KBM-7 (cell line): ENCODE data around the gene ULK2.
A peak's percentile ranks its signal among the peaks of the same experiment; 100 is the strongest.
"Not testable (repeated sequence)": the region's sequence is repeated elsewhere in the genome, so short reads cannot be mapped to it uniquely, and the experiment has no call there.

Source experiments
- DNase-seq: peaks from one replicate; pipeline ENCODE4 v3.0.0-alpha.2; 2015
- in situ Hi-C: fragments of 300-500 bp; cut with MboI; formaldehyde crosslinking; loops from 2 replicates; pipeline ENCODE4 v1.14.3; 2020; ENCODE audit warnings: low sequenced_read_pairs, low pct_unique_long_range_greater_than_20kb, mixed read lengths

The ULK2 gene

DNA sequence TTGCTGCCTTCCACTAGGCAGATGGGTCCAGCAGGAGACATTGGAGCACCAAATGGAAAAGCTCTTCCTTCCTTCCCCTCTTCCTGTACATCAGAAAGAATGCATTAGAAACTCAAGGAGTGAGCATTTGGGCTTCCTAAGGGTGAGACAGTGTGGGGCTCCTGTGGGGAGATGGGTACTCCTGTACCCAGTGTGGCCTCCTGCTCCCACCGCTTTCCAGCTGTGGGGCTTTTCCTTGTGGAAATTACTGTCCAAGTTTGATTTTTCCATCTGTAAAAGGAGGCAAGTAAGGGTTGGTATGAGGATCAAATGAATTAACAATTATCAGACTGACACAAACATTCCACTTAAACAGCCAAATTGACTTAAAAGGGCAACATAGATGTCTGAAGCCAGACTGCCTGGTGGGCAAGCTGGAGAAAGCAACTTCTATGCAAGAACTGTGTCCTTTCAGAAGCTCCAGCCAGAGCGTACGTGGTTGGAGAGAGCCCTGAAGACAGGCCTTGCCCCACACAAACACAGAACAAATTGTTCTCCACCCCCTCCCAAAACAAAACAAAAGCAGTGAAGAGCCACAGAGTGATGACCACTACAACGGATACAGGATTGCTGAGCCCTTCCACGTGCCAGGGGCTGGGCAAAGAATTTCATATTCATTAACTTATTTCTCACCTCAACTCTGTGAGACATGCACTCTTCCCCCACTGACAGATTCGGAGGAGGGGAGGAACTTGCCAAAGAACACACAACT is 96.6 kb downstream of the ULK2 start:
- DNase-seq = no peak
- in situ Hi-C loops = no loop called here

DNA sequence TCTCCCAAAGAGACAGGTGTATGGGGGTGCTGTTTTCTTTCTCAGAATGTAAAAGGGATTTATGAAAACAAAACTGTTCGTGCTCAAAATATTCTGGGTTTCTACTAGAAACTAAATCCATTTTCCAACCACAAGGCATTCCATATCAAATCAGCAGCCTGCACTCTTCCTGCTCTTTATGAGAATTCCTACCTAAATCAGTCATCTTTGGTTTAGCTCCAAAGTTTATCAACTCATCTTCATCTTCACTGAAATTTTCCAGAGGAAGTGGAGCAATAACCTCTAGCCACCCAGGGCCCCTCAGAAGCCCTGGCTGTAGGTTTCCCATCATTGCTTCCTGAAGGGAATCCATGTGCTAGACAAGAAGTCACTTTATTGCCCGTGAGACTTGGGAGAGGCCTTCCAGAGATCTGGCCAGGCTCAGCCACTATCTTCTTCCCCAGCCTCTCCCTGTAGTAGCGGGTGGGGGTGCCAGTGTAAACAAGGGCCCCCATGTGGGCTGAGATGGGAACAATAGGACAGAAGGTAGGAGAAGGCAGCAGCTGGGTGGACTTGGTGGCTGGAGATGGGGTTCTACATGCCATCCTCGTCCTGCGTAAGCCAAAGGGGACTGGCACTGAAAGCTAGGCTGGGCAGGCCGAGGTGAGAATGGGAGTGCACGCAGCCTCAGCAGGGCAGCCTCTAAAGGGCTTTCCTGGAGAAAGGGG is 97.6 kb downstream of the ULK2 start:
- in situ Hi-C loops = no loop called here
- no peak for DNase-seq

GRCh38 chr17:19768046-19768782 is 99.5 kb downstream of the ULK2 start:
- in situ Hi-C loops = no loop called here
- peak; percentile 27 for DNase-seq

GRCh38 chr17:19766421-19767270 is 101.1 kb downstream of the ULK2 start:
- peak; percentile 61 for DNase-seq
- in situ Hi-C loops = no loop called here

- in situ Hi-C loops = no loop called here
- DNase-seq = no peak
These were observed 101.7 kb downstream of the ULK2 start for GRCh38 chr17:19766016-19766415.

- in situ Hi-C loops, DNase-seq: not testable (repeated sequence)
These were observed 103.7 kb downstream of the ULK2 start for GRCh38 chr17:19763991-19764390.

DNA sequence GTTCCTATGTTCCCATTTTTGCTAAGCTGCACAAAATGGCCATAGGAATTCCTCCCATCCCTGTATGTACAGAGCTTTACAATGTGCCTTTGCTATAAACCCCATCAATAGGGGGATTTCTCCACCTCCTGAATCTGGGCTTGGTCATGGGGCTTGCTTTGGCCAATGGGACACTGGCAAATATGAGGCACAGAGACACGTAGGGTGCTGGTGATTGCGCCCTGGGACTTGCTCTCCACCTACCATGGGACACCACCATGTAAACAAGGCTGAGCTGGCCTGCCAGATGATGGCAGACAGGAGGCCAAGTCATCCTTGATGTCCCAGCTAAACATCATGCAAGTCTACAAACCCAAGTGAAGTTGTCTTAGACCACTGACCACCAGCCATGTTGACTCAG is 104.3 kb downstream of the ULK2 start:
- DNase-seq = no peak
- in situ Hi-C loops = no loop called here

- in situ Hi-C loops = no loop called here
- peak; percentile 69 for DNase-seq
These were observed 105.2 kb downstream of the ULK2 start for GRCh38 chr17:19762515-19762961.

- in situ Hi-C loops = no loop called here
These were observed 107.0 kb downstream of the ULK2 start for GRCh38 chr17:19760746-19761145.

DNA sequence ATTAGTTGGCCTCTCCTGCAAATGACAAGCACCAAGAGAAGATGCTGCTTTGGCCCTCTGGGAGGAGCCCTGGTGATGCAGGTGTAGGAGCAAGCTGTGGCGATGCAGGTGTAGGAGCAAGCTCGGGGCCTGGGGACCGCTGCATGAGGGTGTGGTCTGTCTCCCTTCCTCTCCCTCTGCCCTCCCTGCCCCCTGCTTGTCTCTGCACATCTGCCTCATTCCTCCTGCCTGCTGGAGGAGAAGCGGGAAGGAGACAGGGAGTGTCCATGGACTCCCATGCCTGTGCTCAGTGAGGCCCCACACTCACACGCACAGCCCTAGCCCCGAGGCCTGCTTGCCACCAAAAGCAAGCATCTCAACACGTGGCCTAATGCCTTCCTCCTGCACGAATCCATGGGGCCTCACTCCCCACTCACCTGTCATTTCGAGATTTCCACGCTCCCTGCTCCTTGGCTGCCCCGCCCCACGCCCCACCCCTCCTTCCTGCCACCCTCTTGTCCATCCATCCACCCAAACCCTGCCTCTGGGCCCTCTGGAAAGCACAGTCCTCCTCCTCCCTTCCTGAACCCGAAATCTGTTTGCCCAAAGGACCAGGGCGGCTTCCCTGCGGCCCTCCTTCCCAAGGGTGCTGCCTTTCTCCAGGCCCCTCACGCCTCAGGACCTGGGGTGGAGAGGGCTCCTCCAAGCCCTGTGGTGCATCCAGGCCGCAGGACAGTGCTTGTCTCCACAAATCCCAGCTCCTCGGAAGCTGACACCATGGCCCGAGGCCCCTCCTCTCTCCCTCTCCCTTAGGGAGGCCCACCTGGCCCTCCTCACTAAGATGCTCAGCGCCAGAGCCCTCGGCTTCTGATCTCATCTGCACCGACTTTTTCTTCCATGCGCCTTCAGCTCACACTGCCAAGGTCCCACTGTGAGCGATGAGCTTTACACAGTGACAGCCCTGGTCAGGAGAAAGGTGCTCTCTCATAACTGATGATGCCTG is 107.9 kb downstream of the ULK2 start:
- no peak for DNase-seq
- in situ Hi-C loops = no loop called here

More at GRCh38 chr17:19760746-19761145, 107.0 kb downstream of the ULK2 start:
- peak; percentile 11 for DNase-seq

- in situ Hi-C loops = no loop called here
- no peak for DNase-seq
These were observed 110.1 kb downstream of the ULK2 start for GRCh38 chr17:19757536-19758180.

DNA sequence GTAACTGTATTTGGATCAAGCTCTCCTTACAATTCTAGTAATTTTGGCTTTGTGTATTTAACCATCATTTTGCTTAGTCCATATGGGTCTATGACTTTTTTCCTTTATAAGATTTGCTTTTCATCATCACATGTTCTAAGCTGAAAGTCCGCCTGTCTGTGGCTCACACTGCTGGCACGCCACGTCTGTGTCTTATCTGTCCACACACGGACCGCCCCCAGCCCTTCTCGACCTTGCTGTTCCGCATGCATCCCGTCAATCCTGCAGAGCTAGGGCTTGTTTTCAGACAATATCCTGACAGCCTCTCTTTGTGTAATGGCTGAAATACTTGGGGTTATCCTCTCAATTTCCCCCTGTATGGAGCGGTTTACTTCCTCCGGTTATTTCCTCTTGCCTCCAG is 111.2 kb downstream of the ULK2 start:
- in situ Hi-C loops = no loop called here
- no peak for DNase-seq

DNA sequence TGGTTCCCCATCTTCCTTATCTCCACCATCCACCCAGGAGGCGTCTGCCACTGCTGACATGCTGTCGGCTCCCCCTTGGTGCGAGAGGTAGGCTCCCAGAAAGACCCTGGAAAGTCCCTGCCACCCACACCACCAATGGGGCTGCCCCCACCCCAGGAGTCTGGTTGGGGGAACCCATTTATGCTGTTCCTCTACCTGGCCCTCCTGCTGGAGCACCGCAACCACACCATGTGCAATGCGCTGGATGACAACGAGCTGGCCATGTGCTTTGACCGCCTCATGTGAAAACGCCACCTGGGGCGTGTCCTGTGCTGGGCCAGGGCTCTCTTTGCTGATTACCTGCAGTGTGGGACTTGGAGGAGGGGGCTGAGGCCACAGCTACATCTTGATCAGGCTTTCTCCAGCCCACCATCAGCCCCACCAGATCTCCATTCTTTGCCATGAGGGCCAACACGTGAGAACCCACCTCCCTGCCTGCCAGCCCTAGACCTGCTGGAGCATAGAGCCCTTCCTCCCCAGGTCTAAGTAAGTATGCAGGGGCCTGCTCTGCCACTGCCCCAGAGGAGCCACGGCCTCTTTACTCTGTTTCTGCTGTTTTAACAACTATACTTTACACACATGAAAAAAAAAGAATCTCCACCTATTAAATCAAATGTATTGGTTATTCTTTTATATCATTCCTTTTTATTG is 111.8 kb downstream of the ULK2 start:
- in situ Hi-C loops = no loop called here
- DNase-seq = no peak

DNA sequence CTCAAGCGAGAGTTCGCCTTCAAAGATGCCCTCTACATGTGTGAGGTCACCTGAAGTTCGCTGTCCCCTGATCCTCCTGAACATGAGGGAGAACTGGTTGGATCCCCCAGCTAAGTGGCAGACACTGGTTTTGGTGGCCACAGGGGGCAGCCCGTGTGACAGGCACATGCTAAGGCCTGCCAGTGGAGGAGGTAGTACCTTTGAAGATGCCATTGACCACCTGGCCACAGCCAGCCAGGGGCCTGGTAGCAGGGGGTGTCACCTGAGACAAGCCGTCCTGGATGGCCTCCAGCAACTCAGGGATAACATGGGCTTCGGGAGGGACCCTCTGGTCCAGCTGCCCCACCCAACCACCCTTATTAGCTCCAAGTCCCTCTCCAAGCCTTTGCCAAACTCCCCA is 112.3 kb downstream of the ULK2 start:
- in situ Hi-C loops = no loop called here
- DNase-seq = no peak

DNA sequence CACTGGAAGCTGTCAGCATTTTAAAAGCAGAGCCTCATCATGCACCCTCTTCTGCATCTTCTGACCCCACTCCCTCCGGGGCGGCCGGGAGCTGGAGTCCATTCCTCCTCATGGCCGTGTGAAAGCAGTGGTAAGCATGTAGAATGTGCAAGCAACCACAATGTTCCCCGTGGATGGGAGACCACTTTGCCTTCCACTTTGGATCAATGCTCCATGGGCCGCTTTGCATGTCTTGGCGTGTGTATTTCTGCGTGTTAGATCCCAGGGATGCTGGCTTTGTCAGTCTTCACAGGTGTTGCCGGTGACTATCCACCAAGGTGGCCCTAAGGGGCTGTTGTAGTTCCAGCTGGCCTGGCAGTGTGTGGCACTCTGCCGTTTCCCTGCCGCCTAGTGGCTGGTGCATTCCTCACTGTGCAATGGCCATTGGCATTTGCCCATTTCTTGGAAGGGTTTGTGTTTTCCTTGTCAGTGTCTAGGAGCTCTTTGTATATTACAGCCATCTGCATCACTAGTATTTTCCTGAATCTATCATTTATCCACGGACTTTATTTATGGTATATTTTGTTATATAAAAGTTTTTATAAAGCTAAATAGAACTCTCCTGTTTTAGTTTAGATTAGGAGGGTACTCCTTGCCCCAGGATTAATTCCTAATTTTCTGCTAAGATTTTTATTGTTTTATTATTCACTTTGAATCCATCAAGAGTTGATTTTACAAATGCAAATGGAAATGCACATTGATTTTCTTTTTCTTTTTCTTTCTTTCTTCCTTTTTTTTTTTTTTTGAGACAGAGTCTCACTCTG is 113.9 kb downstream of the ULK2 start:
- in situ Hi-C loops = no loop called here
- no peak for DNase-seq

- no peak for DNase-seq
- in situ Hi-C loops = no loop called here
These were observed 114.7 kb downstream of the ULK2 start for GRCh38 chr17:19753051-19753509.
